HAP-1 (cell line): ENCODE data around the gene TTLL1.
"Not testable (repeated sequence)": the region's sequence is repeated elsewhere in the genome, so short reads cannot be mapped to it uniquely, and the experiment has no call there.

ENCODE experiments used
- DNase-seq, 2 experiments: peaks; one replicate each; pipeline ENCODE4 v3.0.0-alpha.2; 2016 to 2020; ENCODE audit warnings: low spot score in 2 of 2
- H3K27me3 ChIP-seq: fragments of 250-450 bp; sonication (Bioruptor Pico); 2 replicates; pipeline ENCODE4 v1.5.1; 2020; ENCODE audit warnings: low read depth, mild to moderate bottlenecking, moderate library complexity
- H3K36me3 ChIP-seq: fragments of 250-450 bp; sonication (Bioruptor Pico); replicated peaks from 2 replicates; pipeline ENCODE4 v1.5.1; 2020; ENCODE audit warnings: mild to moderate bottlenecking
- H3K4me1 ChIP-seq: fragments of 250-450 bp; sonication (Bioruptor Pico); 2 replicates; pipeline ENCODE4 v1.5.1; 2020; ENCODE audit warnings: mild to moderate bottlenecking
- H3K4me3 ChIP-seq: fragments of 250-450 bp; sonication (Bioruptor Pico); 2 replicates; pipeline ENCODE4 v1.5.1; 2020; ENCODE audit warnings: mild to moderate bottlenecking, moderate library complexity
- H3K9me3 ChIP-seq: fragments of 250-450 bp; sonication (Bioruptor Pico); 2 replicates; pipeline ENCODE4 v1.5.1; 2020; ENCODE audit warnings: mild to moderate bottlenecking, moderate library complexity
- in situ Hi-C: fragments of 300-500 bp; cut with MboI; formaldehyde crosslinking; loops from 3 replicates; pipeline ENCODE4 v1.14.3; 2020; ENCODE audit warnings: low sequenced_read_pairs, inconsistent platforms, mixed read lengths

Gene TTLL1

DNA sequence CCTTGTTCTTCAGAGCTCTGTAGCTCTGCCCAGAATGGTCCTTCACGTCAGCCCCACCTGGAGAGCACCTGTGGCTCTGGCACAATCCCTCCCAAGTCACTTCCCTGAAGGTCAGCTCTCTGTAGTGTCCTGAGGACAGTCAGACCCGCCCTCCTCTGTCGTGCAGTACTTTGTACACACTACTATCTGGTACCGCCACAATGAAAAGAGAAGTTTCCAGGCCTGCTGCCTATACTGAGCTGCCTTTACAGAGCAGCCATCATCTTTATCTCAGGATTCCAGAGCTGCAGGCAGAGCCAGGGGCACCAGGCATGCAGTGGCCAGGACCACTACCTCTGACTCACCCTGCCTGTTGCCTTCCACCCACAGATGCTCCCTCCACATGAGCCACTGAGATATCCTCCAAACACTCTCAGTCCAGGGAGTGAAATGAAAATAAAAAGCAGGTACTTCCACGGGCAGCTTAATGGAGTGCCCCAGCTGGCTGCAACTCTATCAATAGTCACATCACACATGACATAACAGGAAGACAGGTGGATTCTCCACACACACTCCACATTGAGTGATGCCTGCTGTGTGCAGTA lies 81.6 kb downstream of the TTLL1 start:
- no peak for DNase-seq
- no peaks in the 10 kb centered on the region for H3K4me1 ChIP-seq
- no peaks in the 10 kb centered on the region for H3K9me3 ChIP-seq
- in situ Hi-C loops = no loop called here
- no peak overlapping the region for H3K4me3 ChIP-seq
- H3K27me3 ChIP-seq = no peaks in the 10 kb centered on the region
- no peaks in the 10 kb centered on the region for H3K36me3 ChIP-seq

GRCh38 chr22:43006753-43007152 lies 82.4 kb downstream of the TTLL1 start:
- Histone ChIP-seq H3K4me1 (no peaks in the 10 kb centered on the region), H3K27me3 (no peaks in the 10 kb centered on the region), H3K36me3 (no peaks in the 10 kb centered on the region), H3K9me3 (no peaks in the 10 kb centered on the region), H3K4me3 (no peak overlapping the region)
- in situ Hi-C loops = no loop called here
- DNase-seq = no peak

GRCh38 chr22:43006016-43006505 lies 83.1 kb downstream of the TTLL1 start:
- peaks cover 3% of the 10 kb centered on the region; the same call in 1 of the 2 replicates for H3K4me1 ChIP-seq
- H3K27me3 ChIP-seq = no peaks in the 10 kb centered on the region
- no peaks in the 10 kb centered on the region for H3K9me3 ChIP-seq
- H3K4me3 ChIP-seq = no peak overlapping the region
- no peak for DNase-seq
- no peaks in the 10 kb centered on the region for H3K36me3 ChIP-seq
- in situ Hi-C loops = no loop called here

GRCh38 chr22:43005106-43005505 lies 84.1 kb downstream of the TTLL1 start:
- no peaks in the 10 kb centered on the region for H3K36me3 ChIP-seq
- no peaks in the 10 kb centered on the region for H3K9me3 ChIP-seq
- in situ Hi-C loops = no loop called here
- H3K4me1 ChIP-seq = peaks cover 13% of the 10 kb centered on the region
- H3K27me3 ChIP-seq = no peaks in the 10 kb centered on the region
- H3K4me3 ChIP-seq = no peak overlapping the region
- DNase-seq = no peak

- no peak for DNase-seq
- Histone ChIP-seq H3K27me3 (no peaks in the 10 kb centered on the region), H3K4me1 (peaks cover 14% of the 10 kb centered on the region), H3K36me3 (no peaks in the 10 kb centered on the region), H3K9me3 (no peaks in the 10 kb centered on the region), H3K4me3 (no peak overlapping the region)
- in situ Hi-C loops = no loop called here
Measured at GRCh38 chr22:43004362-43005035, 84.7 kb downstream of the TTLL1 start.

DNA sequence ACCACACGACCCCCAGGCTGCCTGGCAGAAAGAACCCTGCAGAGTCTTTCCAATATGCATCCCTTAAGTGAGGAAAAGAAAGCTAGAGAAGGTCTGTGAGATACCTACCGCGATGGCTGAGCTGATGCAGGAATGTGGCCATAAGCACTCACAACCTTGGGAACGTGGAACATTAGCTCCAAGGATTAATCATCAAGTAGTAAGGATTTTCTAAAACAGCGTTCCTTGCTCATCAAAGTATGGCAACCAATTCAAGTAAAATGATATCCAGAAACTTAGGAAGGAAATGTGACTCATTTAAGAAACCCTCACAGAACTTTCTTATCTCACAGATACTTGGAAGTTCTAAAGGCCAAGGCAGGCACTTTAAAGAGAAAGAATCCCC lies 87.0 kb downstream of the TTLL1 start:
- DNase-seq = no peak
- no peaks in the 10 kb centered on the region for H3K36me3 ChIP-seq
- in situ Hi-C loops = no loop called here
- no peak overlapping the region for H3K4me3 ChIP-seq
- H3K27me3 ChIP-seq = no peaks in the 10 kb centered on the region
- H3K9me3 ChIP-seq = no peaks in the 10 kb centered on the region
- peaks cover 14% of the 10 kb centered on the region for H3K4me1 ChIP-seq

DNA sequence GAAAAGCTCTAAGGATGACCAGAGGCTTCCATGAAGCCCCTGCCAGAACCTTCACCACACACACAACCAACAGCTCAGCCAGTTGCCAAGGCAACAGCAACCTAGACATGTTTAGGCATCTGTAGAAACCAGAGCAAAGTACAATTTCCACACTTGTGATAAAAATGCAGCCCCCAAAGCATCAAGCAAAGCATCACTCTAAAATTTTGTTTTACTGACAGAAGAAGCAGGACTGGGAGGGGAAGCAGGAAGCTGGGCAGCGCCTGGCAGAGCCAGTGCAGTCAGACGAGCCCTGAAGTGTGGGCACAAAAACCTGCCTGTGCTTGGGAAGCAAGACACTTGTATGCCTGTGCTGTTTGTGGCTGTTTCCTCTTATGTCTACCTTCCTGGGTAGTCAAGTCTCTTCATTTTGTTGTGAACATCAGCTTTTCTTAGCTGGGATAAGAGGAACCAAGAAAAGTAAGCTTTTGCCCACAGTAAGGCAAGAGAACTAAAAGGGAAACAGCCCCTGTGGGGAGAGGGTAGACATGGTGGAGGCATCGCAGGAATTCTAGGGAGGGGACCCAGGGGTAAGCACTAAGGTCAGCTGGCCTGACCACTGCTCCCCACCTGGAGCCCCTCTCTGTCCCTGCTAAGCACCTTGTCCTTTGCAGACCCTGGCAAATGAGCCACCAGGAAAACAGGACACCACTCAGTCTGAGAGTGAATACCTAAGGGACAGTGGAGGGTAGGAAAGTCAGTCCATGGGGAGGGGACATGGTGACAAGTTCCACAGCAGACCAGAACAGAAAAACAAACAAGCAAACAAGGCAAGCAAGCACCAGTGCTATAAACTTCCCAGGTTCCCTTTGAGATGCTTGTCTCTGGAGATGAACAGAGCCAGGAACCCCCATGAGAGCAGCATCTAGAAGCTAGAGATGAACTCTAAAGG lies 87.7 kb downstream of the TTLL1 start:
- Histone ChIP-seq H3K36me3 (no peaks in the 10 kb centered on the region), H3K4me1 (peaks cover 14% of the 10 kb centered on the region), H3K4me3 (no peak overlapping the region), H3K9me3 (no peaks in the 10 kb centered on the region), H3K27me3 (no peaks in the 10 kb centered on the region)
- DNase-seq = no peak
- in situ Hi-C loops = no loop called here

DNA sequence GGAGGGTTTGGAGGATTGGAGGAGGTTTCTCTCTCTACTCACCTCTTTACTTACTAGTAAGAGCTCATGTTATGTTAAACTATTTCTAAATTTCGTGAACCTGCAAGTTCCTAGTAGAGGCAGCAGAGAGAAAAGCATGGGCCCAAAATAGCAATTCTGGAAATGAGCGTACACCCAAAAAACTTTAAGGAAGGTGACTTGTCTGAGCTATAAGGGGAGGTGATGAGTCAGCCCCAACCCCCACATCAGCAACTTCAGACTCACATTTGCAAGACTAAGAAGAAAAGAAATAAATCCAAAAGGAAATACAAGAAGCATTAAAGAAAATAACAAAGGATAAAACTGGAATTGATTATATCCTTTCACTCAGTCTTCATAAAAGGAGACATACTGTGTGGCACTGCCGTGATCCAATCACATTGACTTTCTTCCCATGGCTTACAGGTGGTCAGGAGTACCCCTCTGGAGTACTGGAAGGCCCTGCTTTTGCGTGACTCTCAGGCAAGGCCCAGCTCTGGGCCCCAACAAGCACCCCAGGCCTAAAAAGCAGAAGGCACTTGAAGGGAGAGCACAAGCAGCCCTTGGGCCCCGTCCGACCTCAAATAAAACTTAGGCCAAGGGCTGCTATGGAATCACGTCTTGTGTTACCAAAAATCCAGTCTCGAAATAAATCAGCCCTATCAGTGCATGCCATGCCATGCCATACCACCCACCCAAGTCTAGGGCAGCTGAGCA lies 88.6 kb downstream of the TTLL1 start:
- Histone ChIP-seq H3K36me3 (no peaks in the 10 kb centered on the region), H3K27me3 (no peaks in the 10 kb centered on the region), H3K4me3 (no peak overlapping the region), H3K9me3 (no peaks in the 10 kb centered on the region), H3K4me1 (peaks cover 14% of the 10 kb centered on the region)
- in situ Hi-C loops = no loop called here
- peak; percentile 31 to 44 for DNase-seq

GRCh38 chr22:42997582-42998090 lies 91.6 kb downstream of the TTLL1 start:
- Histone ChIP-seq H3K36me3 (no peaks in the 10 kb centered on the region; the same call in 1 of the 2 replicates), H3K4me3 (no peak overlapping the region), H3K9me3 (no peaks in the 10 kb centered on the region), H3K27me3 (no peaks in the 10 kb centered on the region), H3K4me1 (peaks cover 14% of the 10 kb centered on the region)
- in situ Hi-C loops = no loop called here
- no peak for DNase-seq

DNA sequence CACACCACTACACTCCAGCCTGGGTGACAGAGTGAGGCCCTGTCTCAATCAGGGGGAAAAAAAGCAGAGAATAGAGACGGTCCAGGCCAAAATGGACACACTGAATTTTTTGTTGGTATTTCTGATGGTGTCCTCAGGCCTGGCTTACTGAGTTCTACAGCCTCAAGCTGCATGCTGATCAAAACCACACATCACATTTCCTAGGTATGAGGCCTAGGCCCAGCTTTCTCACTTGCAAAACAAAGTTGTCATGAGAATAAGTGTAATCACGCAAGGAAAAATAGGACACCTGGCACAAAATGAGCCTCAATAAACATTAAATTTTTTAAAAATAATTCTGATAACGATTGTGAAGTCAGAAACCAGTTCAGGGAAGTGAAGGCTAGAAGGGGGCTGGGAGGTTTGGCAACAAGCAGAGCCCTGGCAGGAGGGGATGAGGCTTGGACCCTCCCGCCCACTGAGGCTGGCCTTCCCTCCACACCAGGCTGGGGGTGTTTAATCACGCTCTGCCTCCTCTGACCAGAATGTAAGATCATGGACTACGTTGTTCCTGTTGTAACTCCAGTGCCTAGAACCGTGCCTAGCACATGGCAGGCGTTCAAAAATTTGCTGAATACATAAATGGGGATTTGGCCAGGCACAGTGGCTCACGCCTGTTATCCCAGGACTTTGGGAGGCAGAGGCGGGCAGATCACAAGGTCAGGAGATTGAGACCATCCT lies 92.4 kb downstream of the TTLL1 start:
- DNase-seq = no peak
- H3K27me3 ChIP-seq = no peaks in the 10 kb centered on the region
- in situ Hi-C loops = no loop called here
- H3K9me3 ChIP-seq = no peaks in the 10 kb centered on the region
- H3K36me3 ChIP-seq = no peaks in the 10 kb centered on the region; the same call in 1 of the 2 replicates
- no peak overlapping the region for H3K4me3 ChIP-seq
- peaks cover 14% of the 10 kb centered on the region for H3K4me1 ChIP-seq

GRCh38 chr22:42995654-42996053 lies 93.5 kb downstream of the TTLL1 start:
- H3K9me3 ChIP-seq, H3K4me3 ChIP-seq, H3K4me1 ChIP-seq, in situ Hi-C loops, H3K27me3 ChIP-seq, DNase-seq, H3K36me3 ChIP-seq: not testable (repeated sequence)

- Histone ChIP-seq H3K27me3 (no peaks in the 10 kb centered on the region), H3K9me3 (no peaks in the 10 kb centered on the region), H3K4me3 (no peak overlapping the region), H3K4me1 (peaks cover under 1% of the 10 kb centered on the region), H3K36me3 (no peaks in the 10 kb centered on the region; the same call in 1 of the 2 replicates)
- no peak for DNase-seq
- in situ Hi-C loops = no loop called here
Measured at GRCh38 chr22:42994917-42995562, 94.2 kb downstream of the TTLL1 start.
